ENCODE measurements around the gene PTGS2. TPM values are rescaled to one million over a fixed set of nuclear protein-coding genes. Genes with fewer than 3 reads are reported as not detected.
A peak's percentile ranks its signal among the peaks of the same experiment; 100 is the strongest.

The PTGS2 gene
- total RNA-seq (2021): 0.20 to 0.66 TPM (median 0.60 TPM) in 3 replicates
- Bru-seq, nascent RNA: percentile 40 among the genes with signal in this experiment
- long read RNA-seq, experiment 1, full-length matches to known transcripts: 1 of 3 reads
- long read RNA-seq, experiment 1, partial matches to known transcripts: 2 of 3 reads
- long read RNA-seq, experiment 1, other reads (novel, unspliced or antisense): 0 of 3 reads
- long read RNA-seq, experiment 2: 0 reads
- long read RNA-seq, experiment 3, full-length matches to known transcripts: 1 of 1 reads
- long read RNA-seq, experiment 3, partial matches to known transcripts: 0 of 1 reads
- long read RNA-seq, experiment 3, other reads (novel, unspliced or antisense): 0 of 1 reads

- ATAC-seq (peak; percentile 99), DNase-seq (ENCODE audit: low spot score) (peak; percentile 84)
- Mint-ChIP-seq H3K27me3 (ENCODE audit: low read depth) (peaks cover 19% of the 10 kb centered on the region), H3K9me3 (no peaks in the 10 kb centered on the region), H3K4me1 (peaks cover 13% of the 10 kb centered on the region), H3K4me3 (peak within 1 kb of the TSS; percentile 93), H3K36me3 (no peaks in the 10 kb centered on the region), H3K27ac (peak within 1 kb of the TSS; percentile 92)
- CTCF ChIA-PET: interaction anchor here (0.6 to 1.7 kb wide), 13 partner anchors 11 to 390 kb away, joined by 3 to 8 read pairs (median 5); partner anchors contain the start of genes ODR4 and TPR
- POLR2A ChIA-PET: interaction anchor here (1.2 kb wide), 1 partner anchor 74 kb away, joined by 6 read pairs; no protein-coding TSS in a partner anchor
- TF ChIP-seq ERG (CRISPR knock-in tag; IDR thresholded peaks at IDR 0.05): no peak
- 0 out of 2 replicates have a peak, but pooled peaks have one; percentile 20 for TF ChIP-seq MYBL2 (CRISPR knock-in tag; IDR thresholded peaks at IDR 0.05)
- 0 out of 2 replicates have a peak, but pooled peaks have one; percentile 34 for TF ChIP-seq ESRRA (CRISPR knock-in tag; IDR thresholded peaks at IDR 0.05; ENCODE audit: borderline replicate concordance)
- TF ChIP-seq HMGXB4 (CRISPR knock-in tag; IDR thresholded peaks at IDR 0.05): peak; percentile 61; the same call in 1 of the 2 replicates
- TF ChIP-seq ARID4B (CRISPR knock-in tag; IDR thresholded peaks at IDR 0.05; ENCODE audit: borderline replicate concordance): 0 out of 2 replicates have a peak, but pooled peaks have one; percentile 19
- no peak for TF ChIP-seq ZNF281 (CRISPR knock-in tag; IDR thresholded peaks at IDR 0.05)
- no peak for TF ChIP-seq CDX4 (CRISPR knock-in tag; IDR thresholded peaks at IDR 0.05; ENCODE audit: borderline replicate concordance)
- 0 out of 2 replicates have a peak, but pooled peaks have one; percentile 31 for TF ChIP-seq FOXP4 (CRISPR knock-in tag; IDR thresholded peaks at IDR 0.05)
- TF ChIP-seq NFATC4 (CRISPR knock-in tag; IDR thresholded peaks at IDR 0.05): no peak
- peak; percentile 26; the same call in 1 of the 2 replicates for TF ChIP-seq ETV6 (CRISPR knock-in tag; IDR thresholded peaks at IDR 0.05)
- TF ChIP-seq RORB (CRISPR knock-in tag; IDR thresholded peaks at IDR 0.05): no peak
- TF ChIP-seq ZNF671 (CRISPR knock-in tag; IDR thresholded peaks at IDR 0.05): no peak
- TF ChIP-seq E2F5 (CRISPR knock-in tag; IDR thresholded peaks at IDR 0.05): peak; percentile 70; the same call in 1 of the 2 replicates
- TF ChIP-seq E2F4 (CRISPR knock-in tag; IDR thresholded peaks at IDR 0.05; ENCODE audit: borderline replicate concordance, low read depth): no peak
- TF ChIP-seq MAX (CRISPR knock-in tag; IDR thresholded peaks at IDR 0.05): peak; percentile 49; the same call in 1 of the 2 replicates
- TF ChIP-seq SP1 (CRISPR knock-in tag; conservative IDR thresholded peaks at IDR 0.05): peak; percentile 48; the same call in 1 of the 2 replicates
- TF ChIP-seq NR1H2 (CRISPR knock-in tag; IDR thresholded peaks at IDR 0.05): no peak
- no peak for TF ChIP-seq ATF1 (CRISPR knock-in tag; IDR thresholded peaks at IDR 0.05)
Measured at GRCh38 chr1:186680245-186681061, at the start of gene PTGS2. Gene PTGS2, minus strand, starts transcription at chr1:186680423. Its CDS starts 133 bp downstream, at chr1:186680290.

Measured in WTC11 (cell line).